DMS53 (cell line): Measurements from ENCODE around the gene CHST11.

Experiments used
- DNase-seq: peaks from one replicate; lab custom pipeline; 2025; lab: John Stamatoyannopoulos, UW

Gene CHST11

GRCh38 chr12:104585448-104586055, 128.8 kb downstream of the CHST11 start:
- no peak for DNase-seq

GRCh38 chr12:104586351-104586919, 129.7 kb downstream of the CHST11 start:
- DNase-seq, result no peak

DNA sequence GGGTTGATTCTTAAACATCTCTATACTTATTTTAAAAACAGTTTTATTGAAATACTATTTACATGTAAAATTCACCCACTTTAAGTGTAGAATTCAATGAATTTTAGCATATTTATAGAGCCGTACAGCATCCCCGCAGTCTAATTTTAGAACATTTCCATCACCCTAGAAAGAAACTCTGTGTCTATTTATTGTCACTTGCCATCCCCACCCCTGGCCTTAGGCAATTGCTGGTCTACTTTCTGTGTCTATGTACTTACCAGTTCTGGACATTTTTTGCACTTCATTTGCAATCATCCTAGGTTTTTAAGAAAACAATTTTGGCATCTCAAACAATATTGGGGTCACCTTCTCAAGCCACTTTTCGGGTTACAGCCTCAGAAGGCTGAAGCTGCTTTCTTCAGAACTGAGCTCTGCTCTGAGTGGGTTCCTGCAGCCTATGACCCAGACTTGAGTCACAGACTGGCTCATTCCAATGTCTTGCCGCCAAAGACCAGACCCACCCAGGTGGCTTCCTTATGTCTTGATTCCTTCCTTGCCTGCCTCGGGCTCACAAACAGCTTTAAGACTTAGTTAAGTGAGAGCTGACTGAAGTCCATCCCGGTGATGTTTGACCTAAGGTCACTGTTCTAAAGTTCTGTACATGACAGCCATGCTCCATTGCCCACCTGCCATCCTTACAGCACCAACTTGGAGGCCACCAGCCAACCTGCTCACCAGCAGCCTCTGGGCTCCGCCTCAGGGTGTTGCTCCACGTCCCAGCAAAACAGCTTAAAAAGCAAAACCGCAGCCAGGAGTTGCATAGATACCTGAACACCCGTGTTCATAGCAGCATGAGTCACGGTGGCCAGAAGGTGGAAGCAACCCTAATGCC, 131.5 kb downstream of the CHST11 start:
- no peak for DNase-seq

GRCh38 chr12:104588921-104589590, 132.3 kb downstream of the CHST11 start:
- DNase-seq, result no peak

DNA sequence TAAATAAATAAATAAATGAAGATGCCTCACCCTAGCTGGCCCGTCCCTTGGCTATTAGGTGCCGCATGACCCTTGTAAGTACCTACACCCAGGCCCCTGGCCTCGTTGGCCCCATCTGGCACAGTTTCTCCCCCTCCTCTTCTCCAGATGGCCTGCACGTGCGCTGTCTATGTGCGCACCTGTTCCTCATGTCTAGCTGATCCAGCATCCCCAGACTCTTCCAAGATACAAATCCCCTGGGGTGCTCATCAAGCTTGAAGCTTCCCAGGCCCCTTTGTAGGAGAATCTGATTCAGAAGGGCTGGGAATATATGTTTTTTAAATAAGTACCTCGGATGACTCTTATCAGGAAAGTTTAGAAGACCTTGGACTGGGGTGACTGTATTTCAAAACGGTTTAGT, 133.3 kb downstream of the CHST11 start:
- DNase-seq, result no peak

DNA sequence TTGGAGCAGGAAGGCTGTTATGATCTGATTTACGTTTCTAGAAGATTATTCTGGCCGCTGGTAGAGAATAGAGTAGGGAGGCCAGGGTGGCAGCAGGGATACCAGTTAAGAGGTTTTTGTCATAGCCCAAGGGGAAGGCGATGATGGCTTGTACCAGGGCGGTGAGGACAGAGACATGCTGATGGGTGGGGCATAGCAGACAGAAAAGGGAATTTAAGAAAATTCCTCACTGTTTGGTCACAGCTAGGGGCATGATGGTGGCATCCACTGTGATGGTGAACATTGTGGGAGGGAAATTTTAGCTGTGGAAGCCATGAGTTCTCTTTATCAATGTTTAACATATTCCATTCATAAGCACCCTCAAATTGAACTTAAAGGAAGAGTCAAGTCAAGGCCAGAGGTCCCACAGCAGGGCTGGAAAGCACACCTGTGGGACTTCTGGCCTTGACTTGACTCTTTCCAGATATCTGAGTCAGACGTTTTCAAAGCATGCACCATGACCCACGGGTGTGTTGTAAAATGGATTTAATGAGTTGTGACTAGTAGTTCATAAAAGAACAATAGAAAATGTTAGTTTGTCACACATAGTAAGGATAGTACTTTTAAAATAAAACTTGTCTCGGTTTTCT, 134.6 kb downstream of the CHST11 start:
- no peak for DNase-seq

GRCh38 chr12:104593482-104593881, 136.7 kb downstream of the CHST11 start:
- no peak for DNase-seq

- DNase-seq, result no peak
These were observed 139.5 kb downstream of the CHST11 start for GRCh38 chr12:104596134-104596799.

- DNase-seq, result no peak
These were observed 140.4 kb downstream of the CHST11 start for GRCh38 chr12:104596898-104597843.

DNA sequence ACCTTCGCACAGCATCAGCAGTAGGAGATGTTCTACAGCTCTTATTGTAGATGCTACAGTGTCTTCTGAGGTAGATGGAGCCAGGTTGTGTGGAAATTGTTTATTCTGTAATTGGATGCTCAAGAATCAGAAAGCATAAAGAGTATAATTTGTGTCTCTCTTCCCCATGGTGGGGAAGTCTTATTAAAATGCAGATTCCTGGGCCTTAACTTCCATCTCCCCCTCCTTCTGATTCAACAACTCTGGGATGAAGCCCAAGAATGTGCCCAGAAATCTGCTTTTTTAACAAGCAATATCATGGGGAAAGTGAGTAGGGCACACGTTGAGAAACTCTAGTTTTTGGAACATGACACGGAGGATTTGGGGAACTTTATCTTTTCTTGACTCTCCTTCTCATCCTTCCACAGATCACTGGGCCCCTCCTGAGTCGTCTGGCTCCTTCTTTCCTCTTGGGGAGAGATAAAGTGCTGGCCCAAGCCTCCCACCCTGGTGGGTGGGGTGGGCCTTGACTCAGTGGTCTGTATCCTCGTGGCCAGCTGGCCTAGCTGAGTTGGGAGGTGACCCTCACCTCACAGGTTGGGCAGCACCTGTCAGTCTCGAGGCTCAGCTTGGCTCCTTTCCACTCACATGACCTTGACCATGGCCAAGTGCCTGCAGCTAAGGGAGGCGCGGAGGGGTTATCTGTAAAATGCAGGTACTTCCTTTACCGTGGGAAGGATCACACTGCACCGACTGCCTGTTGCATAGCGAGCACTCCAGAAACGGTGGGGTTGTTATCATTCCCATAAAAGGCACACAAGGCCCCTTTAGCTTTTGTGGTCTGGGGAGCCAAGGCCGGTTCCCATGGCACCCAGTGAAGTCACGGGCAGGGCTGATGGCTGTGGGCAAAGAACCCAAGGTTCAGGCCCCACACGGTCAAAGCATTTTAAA, 141.9 kb downstream of the CHST11 start:
- no peak for DNase-seq

DNA sequence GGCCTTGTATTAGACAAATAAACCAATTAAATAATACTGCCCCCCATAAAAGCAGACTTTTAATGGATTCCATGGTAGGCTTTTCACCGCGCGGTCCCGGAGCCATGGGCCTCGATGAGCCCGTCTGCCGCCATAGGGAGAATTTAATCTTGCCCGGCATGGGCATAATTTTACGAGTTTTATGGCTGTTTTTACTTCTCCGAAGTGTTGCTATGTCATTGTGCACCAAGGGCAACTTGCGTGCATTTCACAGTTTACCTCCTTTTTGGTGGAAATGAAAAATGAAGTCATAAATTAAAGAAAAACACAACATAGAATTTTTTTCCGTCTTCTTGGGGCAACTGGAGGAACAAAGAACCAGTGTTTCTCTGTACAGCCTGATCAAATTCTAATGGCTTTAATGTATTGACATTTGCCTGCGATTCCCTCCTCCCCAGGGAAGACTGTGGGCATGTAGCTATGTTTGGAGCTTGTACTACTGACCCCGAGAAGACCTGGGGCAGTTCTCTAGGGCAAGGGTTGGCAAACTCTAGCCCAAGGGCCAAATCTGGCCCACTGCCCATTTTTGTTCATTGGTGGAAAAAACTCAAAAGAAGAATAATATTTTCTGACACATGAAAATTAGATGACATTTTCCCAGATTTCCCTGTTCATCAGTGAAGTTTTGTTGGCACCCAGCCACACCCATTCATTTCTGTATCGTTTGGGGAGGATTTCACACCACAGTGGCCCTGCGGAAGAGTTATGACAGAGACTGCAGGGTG, 142.7 kb downstream of the CHST11 start:
- DNase-seq, result no peak

DNA sequence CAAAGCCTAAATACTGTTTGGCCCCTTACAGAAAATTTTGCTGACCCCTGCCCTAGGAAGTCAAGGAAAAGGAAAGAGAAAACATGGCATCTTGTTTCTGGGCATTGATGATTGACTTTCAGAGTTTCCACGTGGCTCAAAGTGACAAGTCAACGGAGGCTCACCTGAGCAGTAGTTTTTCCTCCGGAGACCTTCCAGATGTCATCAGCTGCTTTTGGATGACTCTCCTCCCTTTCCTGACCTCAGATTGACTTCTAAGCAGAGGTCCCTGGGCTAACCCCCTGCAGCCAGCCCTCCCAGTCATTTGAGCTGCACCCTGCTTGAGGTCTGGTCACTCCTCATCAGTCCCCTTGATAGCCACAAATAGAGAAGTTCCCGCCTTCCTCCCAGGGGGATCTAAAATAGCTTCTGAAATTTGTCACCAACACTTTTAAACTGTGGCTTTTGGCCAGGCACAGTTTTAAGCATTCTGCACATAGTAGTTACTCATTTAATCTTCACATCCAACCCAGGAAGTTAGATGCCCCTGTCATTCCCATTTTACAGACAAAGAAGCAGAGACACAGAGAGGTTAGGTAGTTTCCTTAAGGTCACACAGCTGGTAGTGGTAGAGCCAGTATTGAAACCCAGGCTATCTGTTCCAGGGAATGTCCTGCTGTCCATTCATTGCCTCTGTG, 143.4 kb downstream of the CHST11 start:
- DNase-seq, result no peak

GRCh38 chr12:104600790-104601739, 144.3 kb downstream of the CHST11 start:
- no peak for DNase-seq

GRCh38 chr12:104602406-104602805, 145.7 kb downstream of the CHST11 start:
- DNase-seq, result no peak

DNA sequence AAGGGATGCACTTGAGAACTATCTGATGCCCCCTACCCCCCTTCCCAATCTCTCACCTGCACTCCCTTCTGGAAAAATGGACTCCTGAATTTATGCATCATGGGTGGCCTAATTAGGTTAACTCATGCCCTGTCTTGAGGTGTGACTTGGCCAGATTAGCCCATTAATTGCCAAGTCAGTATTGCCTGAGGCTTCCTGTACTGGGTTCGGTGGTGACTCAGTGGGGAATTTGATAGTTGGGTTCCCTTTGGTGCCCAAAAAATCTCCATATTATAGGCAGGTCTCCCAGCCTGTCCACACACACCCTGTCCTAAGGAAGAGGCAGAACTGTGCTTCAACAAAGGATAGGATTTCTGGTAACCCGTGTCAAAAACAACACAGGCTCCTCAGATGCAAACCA, 146.1 kb downstream of the CHST11 start:
- no peak for DNase-seq

DNA sequence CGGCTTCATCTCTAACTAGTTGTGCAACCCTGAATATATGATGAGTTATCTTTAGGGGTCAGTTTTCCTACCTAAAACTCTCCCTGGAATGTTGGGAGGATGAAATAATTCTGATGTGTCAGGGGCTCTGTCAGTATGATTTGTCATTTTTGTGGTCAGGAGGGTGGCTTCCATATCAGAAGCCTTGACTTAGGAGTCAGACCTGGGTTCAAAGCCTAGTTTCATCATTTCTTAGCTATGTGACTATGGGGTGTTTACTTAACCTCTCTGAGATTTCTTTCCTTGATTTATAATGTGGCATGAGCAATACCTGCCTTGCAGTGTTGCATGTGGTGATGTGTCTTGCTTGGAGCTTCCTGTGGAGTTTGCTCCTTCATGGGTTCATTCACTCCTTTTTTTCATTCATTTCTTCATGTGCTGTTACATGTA, 146.8 kb downstream of the CHST11 start:
- no peak for DNase-seq
